NAMALWA (cell line): ENCODE results near the gene GTPBP4.
"Not testable (repeated sequence)": the region's sequence is repeated elsewhere in the genome, so short reads cannot be mapped to it uniquely, and the experiment has no call there.

Source experiments
- DNase-seq: peaks from one replicate; pipeline ENCODE4 v3.0.0-alpha.2; 2015; ENCODE audit warnings: low spot score

The GTPBP4 gene

DNA sequence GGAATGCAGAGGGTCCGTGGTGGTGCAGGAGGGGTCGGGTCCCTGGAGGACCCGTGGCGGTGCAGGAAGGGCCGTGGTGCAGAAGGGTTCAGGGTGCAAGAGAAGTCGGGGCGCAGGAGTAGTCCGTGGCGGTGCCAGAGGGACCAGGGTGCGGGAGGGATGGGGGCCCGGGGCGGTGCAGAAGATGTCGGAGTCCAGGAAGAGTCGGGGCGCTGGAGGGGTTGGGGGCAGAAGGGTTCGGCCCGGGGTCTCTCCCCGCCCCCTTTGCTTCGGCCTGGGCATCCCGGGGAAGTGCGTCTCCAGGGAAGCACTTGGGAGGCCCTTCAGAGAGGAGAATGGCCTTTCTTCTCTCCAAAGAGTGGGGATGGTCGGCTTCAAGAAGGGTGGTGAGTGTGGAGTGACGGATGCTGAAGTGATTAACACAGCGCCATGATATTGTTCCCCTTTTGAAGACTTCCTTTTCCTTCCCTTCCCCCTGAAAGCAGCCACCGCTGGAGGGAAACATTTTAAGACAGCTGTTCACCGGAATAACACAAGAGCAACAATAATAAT, 68.9 kb downstream of the GTPBP4 start:
- DNase-seq: peak; percentile 58

DNA sequence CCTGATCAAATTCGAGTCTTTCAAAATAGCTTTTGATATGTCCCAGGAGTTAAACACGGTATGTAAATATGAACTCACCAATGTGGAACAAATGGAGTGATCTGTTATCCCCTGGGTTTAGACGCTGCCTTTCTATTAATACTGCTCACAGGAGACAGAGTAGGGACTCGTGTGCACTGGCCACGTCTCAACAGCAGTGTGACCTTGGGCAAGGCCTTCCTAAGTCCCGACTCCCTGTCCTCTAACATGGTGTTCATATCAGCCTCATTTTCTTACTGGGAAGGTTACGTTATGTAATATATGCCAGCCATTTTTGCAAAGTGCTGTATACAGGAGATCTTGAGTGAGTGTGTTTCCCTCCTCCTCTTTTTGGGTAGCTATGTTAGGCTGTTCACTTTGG, 69.8 kb downstream of the GTPBP4 start:
- no peak for DNase-seq

DNA sequence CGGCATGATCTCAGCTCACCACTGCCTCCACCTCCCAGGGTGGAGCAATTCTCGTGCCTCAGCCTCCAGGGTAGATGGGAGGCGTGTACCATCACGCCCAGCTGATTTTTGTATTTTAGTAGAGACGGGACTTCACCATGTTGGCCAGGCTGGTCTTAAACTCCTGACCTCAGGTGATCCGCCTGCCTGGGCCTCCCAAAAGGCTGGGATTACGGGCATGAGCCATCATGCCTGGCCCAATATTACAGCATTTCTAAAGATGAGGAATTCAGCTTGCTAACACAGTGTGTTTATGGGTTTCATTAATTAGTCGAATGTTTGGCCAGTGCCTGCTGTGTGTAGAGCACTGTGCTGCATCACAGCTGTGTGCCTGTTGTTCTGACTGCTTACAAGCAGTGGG, 71.7 kb downstream of the GTPBP4 start:
- no peak for DNase-seq

DNA sequence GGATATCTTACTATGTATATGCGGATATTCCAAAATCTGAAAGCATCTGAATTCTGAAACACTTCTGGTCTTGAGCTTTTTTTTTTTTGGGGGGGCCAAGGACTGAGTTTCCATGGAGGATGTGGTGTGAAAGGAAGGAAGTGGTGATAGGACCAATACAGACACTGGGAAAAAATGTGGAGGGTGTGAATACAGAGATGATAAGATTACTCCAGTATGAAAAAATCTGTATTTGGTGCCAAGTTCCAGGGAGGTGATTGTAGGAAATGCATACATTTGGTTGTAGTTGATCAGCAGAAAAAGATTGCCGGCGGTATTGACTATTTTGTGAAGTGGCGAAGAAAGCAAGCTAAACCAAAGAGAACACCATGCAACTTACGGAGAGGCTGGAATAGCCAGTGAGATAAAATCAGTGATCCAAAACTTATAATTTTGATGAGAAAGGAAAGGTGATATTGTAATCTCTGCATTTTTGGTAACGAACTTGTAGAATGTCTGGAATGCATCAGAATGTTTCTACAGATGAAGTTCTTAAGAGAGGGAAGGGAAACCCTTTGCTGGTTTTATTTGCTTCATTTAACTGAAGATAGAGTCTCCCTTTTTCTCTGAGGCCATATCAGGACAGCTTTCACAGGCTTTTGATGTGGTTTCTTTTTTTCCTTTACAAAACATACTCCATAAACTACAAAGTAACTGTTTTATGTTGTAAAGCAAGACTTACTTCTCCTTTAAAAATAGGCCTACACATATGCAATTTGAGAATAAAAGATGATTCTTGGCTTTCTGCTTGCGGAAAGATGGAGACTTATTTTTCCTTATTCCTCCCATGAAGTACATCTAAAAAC, 73.9 kb downstream of the GTPBP4 start:
- DNase-seq: no peak

DNA sequence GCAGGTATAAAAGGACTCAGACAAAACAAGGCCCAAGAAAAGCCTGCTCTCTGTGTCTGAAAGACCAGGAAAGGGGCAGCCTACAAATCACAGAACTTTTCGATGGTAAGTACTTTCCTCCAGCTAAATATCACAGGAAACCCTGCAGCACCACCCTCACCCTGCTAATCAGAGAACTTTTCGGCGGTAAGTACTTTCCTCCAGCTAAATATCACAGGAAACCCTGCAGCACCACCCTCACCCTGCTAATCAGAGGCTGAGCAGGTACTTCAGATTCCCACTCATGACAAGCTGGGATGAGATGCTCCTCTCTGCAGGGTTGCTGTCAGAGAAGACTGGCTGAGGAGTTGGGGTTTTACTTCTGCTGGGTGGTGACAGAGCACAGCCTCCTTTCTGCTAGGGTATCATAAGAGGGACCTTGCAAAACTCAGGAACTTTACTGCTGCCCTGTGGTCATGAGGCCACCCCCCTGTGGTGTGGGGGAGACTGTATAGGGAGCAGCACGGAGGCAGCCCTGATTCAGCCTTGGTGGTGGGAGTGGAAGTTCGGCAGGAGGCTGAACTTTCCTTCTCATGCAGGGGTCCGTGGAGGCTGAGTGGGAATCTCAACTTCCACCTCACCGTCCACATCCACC, 75.1 kb downstream of the GTPBP4 start:
- DNase-seq: no peak

DNA sequence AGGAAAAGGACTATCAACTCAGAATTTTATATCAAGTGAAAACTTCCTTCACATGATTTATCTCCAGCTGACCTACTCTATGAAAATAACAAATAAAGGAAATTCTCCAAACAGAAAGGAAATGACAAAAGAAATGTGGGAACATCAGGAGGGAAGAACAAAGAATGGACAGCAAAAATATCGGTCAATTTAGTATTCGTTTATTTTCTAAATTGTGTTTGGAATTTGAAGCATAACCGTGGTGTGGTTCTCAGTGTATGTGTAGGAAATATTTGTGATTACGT, 76.7 kb downstream of the GTPBP4 start:
- DNase-seq: no peak

DNA sequence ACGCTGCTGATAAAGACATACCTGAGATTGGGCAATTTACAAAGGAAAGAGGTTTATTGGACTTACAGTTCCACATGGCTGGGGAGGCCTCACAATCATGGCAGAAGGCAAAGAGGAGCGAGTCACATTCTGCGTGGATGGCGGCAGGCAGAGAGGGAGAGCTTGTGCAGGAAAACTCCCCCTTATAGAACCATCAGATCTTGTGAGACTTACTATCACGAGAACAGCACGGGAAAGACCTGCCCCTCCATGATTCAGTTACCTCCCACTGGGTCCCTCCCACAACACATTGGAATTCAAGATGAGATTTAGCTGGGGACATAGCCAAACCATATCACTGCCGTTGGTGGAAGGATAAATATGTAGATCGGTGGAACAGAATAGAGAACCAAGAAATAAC, 78.5 kb downstream of the GTPBP4 start:
- not testable (repeated sequence) for DNase-seq

DNA sequence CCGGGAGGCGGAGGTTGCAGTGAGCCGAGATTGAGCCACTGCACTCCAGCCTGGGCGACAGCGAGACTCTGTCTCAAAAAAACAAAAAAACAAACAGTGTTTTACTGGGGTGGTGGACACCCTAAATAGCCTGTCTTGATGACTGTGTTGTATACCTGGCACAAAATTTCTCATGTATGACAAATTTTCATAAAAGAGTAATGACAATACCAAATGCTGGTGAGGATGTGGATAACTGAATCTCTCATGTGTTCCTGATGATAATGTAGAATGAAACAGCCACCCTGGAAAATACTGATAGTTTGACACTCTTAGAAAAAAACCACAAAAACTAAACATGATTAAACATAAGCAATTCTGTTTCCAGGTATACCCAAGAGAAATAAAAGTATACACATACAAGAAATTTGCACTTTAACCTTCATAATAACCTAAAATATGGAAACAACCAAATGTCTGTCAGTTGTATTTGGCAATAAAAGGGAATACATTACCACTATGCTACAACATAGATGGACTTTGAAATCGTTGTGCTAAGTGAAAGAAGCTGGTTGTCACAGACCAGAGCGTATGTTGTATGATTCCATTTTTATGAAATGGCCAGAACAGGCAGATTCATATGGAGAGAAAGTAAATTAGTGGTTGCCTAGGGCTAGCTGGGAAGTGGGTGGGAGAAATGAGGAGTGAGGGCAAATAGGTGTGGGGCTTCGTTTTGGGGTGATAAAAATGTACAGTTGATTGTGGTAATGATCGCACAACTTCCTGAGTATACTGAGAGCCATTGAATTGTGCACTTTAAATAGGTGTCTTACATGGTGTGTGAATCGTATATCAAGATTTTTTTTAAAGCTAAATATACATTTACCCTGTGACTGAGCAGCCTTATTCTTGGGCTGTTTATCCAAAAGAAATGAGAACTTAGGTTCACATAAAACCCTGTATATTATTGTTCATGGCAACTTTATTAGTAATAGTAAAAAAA, 80.4 kb downstream of the GTPBP4 start:
- no peak for DNase-seq
